Astrocyte of the cerebellum (primary cell): ENCODE results near the gene UBE2I.
"Not testable (repeated sequence)": the region's sequence is repeated elsewhere in the genome, so short reads cannot be mapped to it uniquely, and the experiment has no call there.

Experiments
- DNase-seq: peaks from one replicate; pipeline ENCODE4 v3.0.0-alpha.2; 2011; ENCODE audit warnings: low read depth
- H3K4me3 ChIP-seq: 2 replicates; pipeline ENCODE4 v1.5.1; 2011; ENCODE audit warnings: mild to moderate bottlenecking, low read depth, low read length, moderate library complexity
- CTCF ChIP-seq: IDR thresholded peaks from 2 replicates; pipeline ENCODE4 v1.5.1; 2012; ENCODE audit warnings: low read length, low read depth, moderate library complexity, mild to moderate bottlenecking; ENCODE audit errors: missing control alignments
- in situ Hi-C: cut with HindIII; loops from 2 replicates; pipeline ENCODE4 v1.10.0; 2017; ENCODE audit warnings: low sequenced_read_pairs

Gene UBE2I

GRCh38 chr16:1263591-1264344 is 45.7 kb upstream of the UBE2I start:
- H3K4me3 ChIP-seq = no peak overlapping the region
- TF ChIP-seq CTCF = no peak
- DNase-seq = no peak
- in situ Hi-C loops = no loop called here

GRCh38 chr16:1264345-1265089 is 44.9 kb upstream of the UBE2I start:
- no peak for TF ChIP-seq CTCF
- in situ Hi-C loops = no loop called here
- no peak overlapping the region for H3K4me3 ChIP-seq
- no peak for DNase-seq

GRCh38 chr16:1265090-1265630 is 44.3 kb upstream of the UBE2I start:
- no peak for DNase-seq
- TF ChIP-seq CTCF = no peak
- no peak overlapping the region for H3K4me3 ChIP-seq
- in situ Hi-C loops = no loop called here

GRCh38 chr16:1265826-1266225 is 43.6 kb upstream of the UBE2I start:
- TF ChIP-seq CTCF = no peak
- in situ Hi-C loops = no loop called here
- H3K4me3 ChIP-seq = no peak overlapping the region
- no peak for DNase-seq

- in situ Hi-C loops, DNase-seq, H3K4me3 ChIP-seq: not testable (repeated sequence)
These were observed 40.0 kb upstream of the UBE2I start for GRCh38 chr16:1269418-1269817.

- no peak for DNase-seq
- no peak overlapping the region for H3K4me3 ChIP-seq
- no peak for TF ChIP-seq CTCF
- in situ Hi-C loops = no loop called here
These were observed 38.1 kb upstream of the UBE2I start for GRCh38 chr16:1271380-1271723.

- in situ Hi-C loops, H3K4me3 ChIP-seq, DNase-seq: not testable (repeated sequence)
These were observed 37.6 kb upstream of the UBE2I start for GRCh38 chr16:1271724-1272413.
